DMS153 (cell line): ENCODE results near the gene MYO7A.

Experiments used
- DNase-seq: peaks from one replicate; lab custom pipeline; 2025; lab: John Stamatoyannopoulos, UW

MYO7A gene

DNA sequence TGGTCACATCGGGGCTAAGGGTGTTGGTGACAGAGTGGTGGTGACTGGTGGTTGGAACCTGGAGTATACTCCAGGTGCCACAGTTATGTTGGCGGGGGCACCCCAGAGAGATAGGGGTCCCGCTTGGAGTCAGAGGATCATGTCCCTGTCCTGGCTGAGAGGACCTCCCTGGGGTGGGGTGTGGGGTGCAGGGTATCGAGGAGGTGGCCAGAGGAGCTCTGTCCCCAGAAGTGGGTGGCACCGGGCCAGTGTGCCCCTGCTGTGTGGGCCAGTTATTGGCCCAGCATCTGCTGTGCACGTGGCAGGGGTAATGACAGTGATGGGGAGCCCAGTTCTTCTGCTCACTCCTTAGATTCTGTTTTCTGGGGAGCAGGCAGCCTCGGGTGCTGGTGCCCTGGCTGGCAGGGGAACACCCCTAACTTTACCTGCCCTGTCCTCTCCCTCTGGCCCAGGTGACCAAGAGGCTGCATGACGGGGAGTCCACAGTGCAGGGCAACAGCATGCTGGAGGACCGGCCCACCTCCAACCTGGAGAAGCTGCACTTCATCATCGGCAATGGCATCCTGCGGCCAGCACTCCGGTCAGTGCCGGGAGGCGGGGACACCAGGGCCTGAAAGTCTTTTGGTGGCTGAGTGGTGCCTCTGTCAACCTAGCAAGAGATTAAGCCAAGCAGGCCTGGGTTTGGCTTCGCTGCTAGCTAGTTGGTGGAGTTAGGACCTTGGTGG, 56.3 kb downstream of the MYO7A start:
- DNase-seq: no peak

DNA sequence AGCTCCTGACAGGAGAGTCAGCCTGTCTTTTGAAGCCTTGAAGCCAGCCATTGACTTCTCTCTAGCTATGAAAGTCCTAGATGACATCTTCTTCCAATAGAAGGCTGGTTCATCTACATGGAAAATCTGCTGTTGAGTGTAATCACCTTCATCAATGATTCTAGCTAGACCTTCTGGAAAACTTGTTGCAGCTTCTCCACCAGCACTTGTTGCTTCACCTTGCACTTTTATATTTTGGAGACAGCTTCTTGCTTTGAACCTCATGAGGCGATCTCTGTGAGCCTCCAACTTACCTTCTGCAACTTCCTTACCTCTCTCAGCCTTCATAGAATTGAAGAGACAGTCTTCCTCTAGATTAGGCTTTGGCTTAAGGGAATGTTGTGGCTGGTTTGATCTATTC, 58.3 kb downstream of the MYO7A start:
- no peak for DNase-seq

GRCh38 chr11:77187111-77187750, 59.2 kb downstream of the MYO7A start:
- DNase-seq: no peak

GRCh38 chr11:77187776-77188632, 60.0 kb downstream of the MYO7A start:
- peak; percentile 67 for DNase-seq

DNA sequence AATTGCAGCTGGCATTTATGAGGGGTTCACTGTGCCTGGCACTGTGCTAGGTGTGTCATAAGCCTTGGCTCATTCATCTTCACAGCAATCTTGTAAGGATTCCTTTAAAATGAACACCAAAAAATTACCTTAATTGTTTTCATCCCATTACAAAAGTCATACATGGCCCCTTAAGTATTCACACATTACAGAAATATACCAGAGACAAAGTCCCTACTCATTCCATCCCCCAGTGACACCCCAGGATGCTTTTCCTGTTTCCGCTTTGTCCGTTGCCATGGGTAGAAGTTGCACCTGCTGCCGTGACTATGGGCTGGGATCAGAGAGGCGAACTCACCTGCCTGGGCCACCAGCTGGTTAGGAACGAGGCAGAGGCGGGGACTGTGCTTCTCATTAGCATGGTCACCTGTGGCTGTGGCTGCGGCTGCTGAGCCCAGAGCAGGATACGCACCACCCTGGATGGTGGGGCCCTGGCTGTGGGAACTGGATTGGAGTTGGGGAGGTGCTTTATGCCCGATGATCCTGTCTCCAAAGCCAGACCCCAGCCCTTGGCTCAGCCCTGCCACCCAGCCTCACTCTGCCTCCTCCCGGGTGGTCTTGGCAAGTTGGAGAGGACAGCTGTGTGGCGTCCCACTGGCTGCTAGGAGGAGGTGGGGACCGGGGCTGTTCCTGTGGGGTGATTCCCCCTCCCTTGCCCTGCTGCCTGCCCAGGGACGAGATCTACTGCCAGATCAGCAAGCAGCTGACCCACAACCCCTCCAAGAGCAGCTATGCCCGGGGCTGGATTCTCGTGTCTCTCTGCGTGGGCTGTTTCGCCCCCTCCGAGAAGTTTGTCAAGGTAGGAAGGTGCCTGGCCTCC, 60.8 kb downstream of the MYO7A start:
- peak; percentile 68 for DNase-seq

GRCh38 chr11:77189588-77190210, 61.7 kb downstream of the MYO7A start:
- DNase-seq: no peak

- DNase-seq: no peak
Observed at GRCh38 chr11:77190331-77191075, 62.5 kb downstream of the MYO7A start.

GRCh38 chr11:77191429-77191822, 63.4 kb downstream of the MYO7A start:
- DNase-seq: no peak

DNA sequence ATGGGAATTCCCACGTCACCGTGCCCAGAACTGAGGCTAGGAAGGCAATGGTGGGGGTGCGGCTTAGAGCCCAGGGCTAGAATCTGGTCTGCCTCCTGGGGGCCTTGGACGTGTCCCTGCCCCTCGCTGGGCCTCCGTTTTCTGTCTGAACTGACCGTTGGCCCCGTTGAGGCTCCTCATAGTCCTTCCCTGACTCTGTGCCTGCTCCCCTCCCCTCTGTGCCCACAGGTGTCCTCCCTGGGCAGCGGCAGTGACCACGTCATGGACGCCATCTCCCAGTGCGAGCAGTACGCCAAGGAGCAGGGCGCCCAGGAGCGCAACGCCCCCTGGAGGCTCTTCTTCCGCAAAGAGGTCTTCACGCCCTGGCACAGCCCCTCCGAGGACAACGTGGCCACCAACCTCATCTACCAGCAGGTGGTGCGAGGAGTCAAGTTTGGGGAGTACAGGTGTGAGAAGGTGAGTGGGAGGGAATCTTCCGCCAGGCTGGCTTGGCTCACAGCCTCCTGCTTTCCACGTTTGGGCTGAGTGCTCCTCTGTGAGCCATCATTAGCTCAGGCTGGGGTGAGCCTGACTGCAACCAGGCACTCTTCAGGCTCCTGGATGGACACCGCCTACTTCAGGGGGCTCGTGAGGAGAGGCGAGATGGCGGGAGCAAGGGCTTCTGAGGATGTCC, 63.9 kb downstream of the MYO7A start:
- peak; percentile 88 for DNase-seq

DNA sequence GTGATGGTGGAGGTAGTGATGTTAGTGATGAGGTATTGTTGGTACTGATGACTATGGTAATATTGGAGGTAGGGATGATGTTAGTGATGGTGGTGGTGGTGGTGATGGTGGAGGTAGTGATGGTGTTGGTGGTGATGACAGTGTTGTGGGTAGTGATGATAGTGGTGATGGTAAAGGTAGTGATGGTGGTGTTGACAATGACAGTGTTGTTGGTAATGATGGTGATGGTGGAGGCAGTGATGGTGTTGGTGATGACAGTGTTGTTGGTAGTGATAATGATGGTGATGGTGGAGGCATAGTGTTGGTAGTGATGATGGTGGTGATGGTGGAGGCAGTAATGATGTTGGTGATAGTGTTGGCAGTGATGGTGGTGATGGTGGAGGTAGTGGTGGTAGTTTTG, 65.1 kb downstream of the MYO7A start:
- DNase-seq: no peak

GRCh38 chr11:77193911-77194830, 66.1 kb downstream of the MYO7A start:
- DNase-seq: no peak

GRCh38 chr11:77195071-77195755, 67.2 kb downstream of the MYO7A start:
- no peak for DNase-seq

- DNase-seq: no peak
Observed at GRCh38 chr11:77196961-77197360, 68.9 kb downstream of the MYO7A start.

- DNase-seq: no peak
Observed at GRCh38 chr11:77197626-77198320, 69.7 kb downstream of the MYO7A start.

- no peak for DNase-seq
Observed at GRCh38 chr11:77198440-77198849, 70.4 kb downstream of the MYO7A start.

GRCh38 chr11:77199137-77199745, 71.2 kb downstream of the MYO7A start:
- no peak for DNase-seq
